H9 (cell line): ENCODE results near the gene TGM3. TPM values are rescaled to one million over a fixed set of nuclear protein-coding genes. Genes with fewer than 3 reads are reported as not detected.

ENCODE experiments used
- DNase-seq: peaks from one replicate; pipeline ENCODE4 v3.0.0-alpha.2; 2017
- H2AFZ ChIP-seq: one replicate; pipeline ENCODE4 v1.6.1; 2013; ENCODE audit warnings: mild to moderate bottlenecking, low read length, control low read depth, moderate library complexity
- H2AK5ac ChIP-seq: 2 replicates; pipeline ENCODE4 v1.6.1; 2013; ENCODE audit warnings: low read length, control low read depth, mixed read lengths; ENCODE audit not compliant: insufficient read length
- H2BK120ac ChIP-seq: one replicate; pipeline ENCODE4 v1.6.1; 2013; ENCODE audit warnings: low read depth, mild to moderate bottlenecking, low read length, control low read depth, inconsistent platforms; ENCODE audit not compliant: poor library complexity, severe bottlenecking
- H2BK12ac ChIP-seq: 2 replicates; pipeline ENCODE4 v1.6.1; 2013; ENCODE audit warnings: low read length, control low read depth, mixed read lengths, low read depth; ENCODE audit not compliant: insufficient read length
- H2BK15ac ChIP-seq: 2 replicates; pipeline ENCODE4 v1.6.1; 2013; ENCODE audit warnings: low read depth, low read length, control low read depth
- H2BK20ac ChIP-seq: one replicate; pipeline ENCODE4 v1.6.1; 2013; ENCODE audit warnings: low read depth, mild to moderate bottlenecking, low read length, control low read depth, inconsistent platforms; ENCODE audit not compliant: poor library complexity, severe bottlenecking
- H2BK5ac ChIP-seq: 2 replicates; pipeline ENCODE4 v1.6.1; 2013; ENCODE audit warnings: low read length, control low read depth, mixed read lengths; ENCODE audit not compliant: insufficient read length
- H3K14ac ChIP-seq: 2 replicates; pipeline ENCODE4 v1.6.1; 2013; ENCODE audit warnings: low read length, control low read depth; ENCODE audit not compliant: insufficient read depth
- H3K18ac ChIP-seq: 2 replicates; pipeline ENCODE4 v1.6.1; 2013; ENCODE audit warnings: low read depth, mild to moderate bottlenecking, mixed read lengths, low read length, control low read depth; ENCODE audit not compliant: insufficient read length
- H3K23ac ChIP-seq: 2 replicates; pipeline ENCODE4 v1.6.1; 2013; ENCODE audit warnings: low read length, control low read depth, mixed read lengths, low read depth; ENCODE audit not compliant: insufficient read length
- H3K23me2 ChIP-seq: 2 replicates; pipeline ENCODE4 v1.6.1; 2013; ENCODE audit warnings: low read depth, mild to moderate bottlenecking, mixed read lengths, low read length, control low read depth; ENCODE audit not compliant: insufficient read length, poor library complexity, severe bottlenecking
- H3K27ac ChIP-seq: 2 replicates; pipeline ENCODE4 v1.5.1; 2013; ENCODE audit warnings: low read length, control low read depth, mixed read lengths, low read depth; ENCODE audit not compliant: insufficient read length
- H3K27me3 ChIP-seq: 2 replicates; pipeline ENCODE4 v1.6.1; 2013; ENCODE audit warnings: low read length, control low read depth, inconsistent platforms; ENCODE audit not compliant: insufficient read depth
- H3K4ac ChIP-seq: 2 replicates; pipeline ENCODE4 v1.6.1; 2013; ENCODE audit warnings: low read depth, mild to moderate bottlenecking, control low read depth, inconsistent platforms, low read length, moderate library complexity
- H3K4me1 ChIP-seq: 2 replicates; pipeline ENCODE4 v1.6.1; 2013; ENCODE audit warnings: low read length, control low read depth, inconsistent platforms; ENCODE audit not compliant: insufficient read depth
- H3K4me2 ChIP-seq: 2 replicates; pipeline ENCODE4 v1.6.1; 2013; ENCODE audit warnings: low read length, control low read depth, mixed read lengths; ENCODE audit not compliant: insufficient read length, insufficient read depth
- H3K56ac ChIP-seq: 2 replicates; pipeline ENCODE4 v1.6.1; 2013; ENCODE audit warnings: low read depth, mild to moderate bottlenecking, mixed read lengths, low read length, control low read depth; ENCODE audit not compliant: insufficient read length
- H3K79me1 ChIP-seq: 2 replicates; pipeline ENCODE4 v1.6.1; 2013; ENCODE audit warnings: low read depth, mild to moderate bottlenecking, moderate library complexity, low read length, control low read depth, inconsistent platforms; ENCODE audit not compliant: insufficient read depth, poor library complexity, severe bottlenecking
- H3K79me2 ChIP-seq: 2 replicates; pipeline ENCODE4 v1.6.1; 2013; ENCODE audit warnings: low read length, control low read depth, inconsistent platforms; ENCODE audit not compliant: insufficient read depth
- H3K9ac ChIP-seq: 2 replicates; pipeline ENCODE4 v1.6.1; 2013; ENCODE audit warnings: low read length, control low read depth, mixed read lengths; ENCODE audit not compliant: insufficient read length; ENCODE audit errors: extremely low read depth
- H3K9me3 ChIP-seq: one replicate; pipeline ENCODE4 v1.6.1; 2013; ENCODE audit warnings: low read depth, low read length, inconsistent platforms; ENCODE audit not compliant: control insufficient read depth
- H3T11ph ChIP-seq: one replicate; pipeline ENCODE4 v1.6.1; 2013; ENCODE audit warnings: mild to moderate bottlenecking, low read length, control low read depth, inconsistent platforms
- H4K20me1 ChIP-seq: one replicate; pipeline ENCODE4 v1.6.1; 2013; ENCODE audit not compliant: control insufficient read depth, insufficient read length, insufficient read depth
- H4K5ac ChIP-seq: 2 replicates; pipeline ENCODE4 v1.6.1; 2013; ENCODE audit warnings: low read depth, mild to moderate bottlenecking, mixed read lengths, low read length, control low read depth; ENCODE audit not compliant: insufficient read length
- H4K8ac ChIP-seq: replicated peaks from 2 replicates; pipeline ENCODE4 v1.6.1; 2013; ENCODE audit warnings: low read length, control low read depth, mixed read lengths, low read depth; ENCODE audit not compliant: insufficient read length
- H4K91ac ChIP-seq: 2 replicates; pipeline ENCODE4 v1.6.1; 2013; ENCODE audit warnings: low read depth, mild to moderate bottlenecking, moderate library complexity, mixed read lengths, low read length, control low read depth; ENCODE audit not compliant: insufficient read length
- H3K27ac Mint-ChIP-seq, 3 experiments: 2 replicates in 2 of 3; 3 replicates in 1 of 3; pipeline ENCODE4 v1.8.0; 2020 to 2021; ENCODE audit warnings: mixed read lengths in 3 of 3, mild to moderate bottlenecking in 1 of 3, moderate library complexity in 1 of 3
- H3K27me3 Mint-ChIP-seq: 2 replicates; pipeline ENCODE4 v1.8.0; 2021; ENCODE audit warnings: low read depth, mild to moderate bottlenecking, moderate library complexity, mixed read lengths
- H3K36me3 Mint-ChIP-seq, 3 experiments: 2 replicates in 2 of 3; 3 replicates in 1 of 3; pipeline ENCODE4 v1.8.0; 2020 to 2021; ENCODE audit warnings: low read depth in 3 of 3, mixed read lengths in 3 of 3; ENCODE audit not compliant: insufficient read depth in 1 of 3
- H3K4me1 Mint-ChIP-seq, 2 experiments: 2 replicates each; pipeline ENCODE4 v1.8.0; 2020; ENCODE audit warnings: mixed read lengths in 2 of 2
- H3K4me3 Mint-ChIP-seq, 2 experiments: 2 replicates in 1 of 2; 3 replicates in 1 of 2; pipeline ENCODE4 v1.8.0; 2020 to 2021; ENCODE audit warnings: mild to moderate bottlenecking in 2 of 2, mixed read lengths in 2 of 2, moderate library complexity in 1 of 2
- H3K9me3 Mint-ChIP-seq, 2 experiments: 2 replicates in 1 of 2; 3 replicates in 1 of 2; pipeline ENCODE4 v1.8.0; 2020; ENCODE audit warnings: mild to moderate bottlenecking in 2 of 2, mixed read lengths in 2 of 2, moderate library complexity in 1 of 2
- CTCF ChIP-seq: fragments of 200-600 bp; sonication (generic); conservative IDR thresholded peaks from 3 replicates; pipeline ENCODE4 v1.8.0; 2021; ENCODE audit warnings: antibody characterized with exemption, mild to moderate bottlenecking
- WGBS: extraction: QIAGEN DNeasy Blood & Tissue Kit; methylation state at CpG from one replicate; pipeline ENCODE4 v1.1.7; 2013; ENCODE audit warnings: missing lambda C conversion rate, low lambda C conversion rate, mixed read lengths; ENCODE audit not compliant: insufficient read length; ENCODE audit errors: extremely low coverage; 5-methylcytosine and 5-hydroxymethylcytosine counted together
- total RNA-seq: library from RNA; stranded (reverse); gene quantifications from 2 replicates; pipeline ENCODE4 v1.2.1, GENCODE V29; 2021

The TGM3 gene
- total RNA-seq, 1 experiment from 2014 or later = not detected

GRCh38 chr20:2295286-2295685 is 515 bp upstream of the TGM3 start:
- no peak overlapping the region for H4K8ac ChIP-seq
- H3K23me2 ChIP-seq = no peaks in the 10 kb centered on the region
- H3K27ac Mint-ChIP-seq = no peak overlapping the region
- H3K9ac ChIP-seq = no peak overlapping the region
- WGBS = no CpG with 5 or more reads among the region's 7 CpGs
- H3K27me3 Mint-ChIP-seq = peaks cover 2% of the 10 kb centered on the region
- no peak overlapping the region for H2BK20ac ChIP-seq
- no peaks in the 10 kb centered on the region for H3K9me3 ChIP-seq
- no peaks in the 10 kb centered on the region for H3K27me3 ChIP-seq
- no peak overlapping the region for H2AK5ac ChIP-seq
- no peaks in the 10 kb centered on the region for H4K20me1 ChIP-seq
- H2BK5ac ChIP-seq = no peak overlapping the region
- no peaks in the 10 kb centered on the region; a peak in 2 of 7 replicates for H3K36me3 Mint-ChIP-seq
- H2BK12ac ChIP-seq = no peak overlapping the region
- H3K27ac ChIP-seq = no peak overlapping the region
- peaks cover 13% of the 10 kb centered on the region for H3K4me1 ChIP-seq
- H3K9me3 Mint-ChIP-seq = no peaks in the 10 kb centered on the region; a peak in 1 of 5 replicates
- no peaks in the 10 kb centered on the region for H3K79me2 ChIP-seq
- no peak overlapping the region for H2BK120ac ChIP-seq
- no peaks in the 10 kb centered on the region for H3K79me1 ChIP-seq
- H3K14ac ChIP-seq = no peak overlapping the region
- H3K4me2 ChIP-seq = no peak overlapping the region
- no peak for DNase-seq
- no peak overlapping the region for H3T11ph ChIP-seq
- no peak overlapping the region for H4K5ac ChIP-seq
- no peak overlapping the region for H4K91ac ChIP-seq
- H3K4ac ChIP-seq = no peak overlapping the region
- no peak overlapping the region for H3K23ac ChIP-seq
- no peak for TF ChIP-seq CTCF
- H3K18ac ChIP-seq = no peak overlapping the region
- peaks cover 35 to 41% of the 10 kb centered on the region in 2 experiments for H3K4me1 Mint-ChIP-seq
- no peak overlapping the region for H3K56ac ChIP-seq
- no peak overlapping the region for H2AFZ ChIP-seq
- H2BK15ac ChIP-seq = no peak overlapping the region
- H3K4me3 Mint-ChIP-seq = no peak overlapping the region
